Duodenal mucosa (tissue), 2 donors: ENCODE results near the gene EHD4.

ENCODE experiments used
- H3K27ac ChIP-seq: one replicate; pipeline ENCODE4 v1.7.0; 2013; ENCODE audit warnings: low read depth, low read length
- H3K27me3 ChIP-seq, 2 donors: one replicate each; pipeline ENCODE4 v1.7.0; 2013; ENCODE audit warnings: low read length in 2 of 2, control low read depth in 1 of 2; ENCODE audit not compliant: insufficient read depth in 2 of 2, control insufficient read depth in 1 of 2
- H3K36me3 ChIP-seq, 2 donors: one replicate each; pipeline ENCODE4 v1.7.0; 2013; ENCODE audit warnings: low read length in 2 of 2, control low read depth in 1 of 2; ENCODE audit not compliant: insufficient read depth in 2 of 2, control insufficient read depth in 1 of 2
- H3K4me1 ChIP-seq, 2 donors: one replicate each; pipeline ENCODE4 v1.7.0; 2013; ENCODE audit warnings: low read length in 2 of 2, control low read depth in 1 of 2; ENCODE audit not compliant: insufficient read depth in 2 of 2, control insufficient read depth in 1 of 2
- H3K4me3 ChIP-seq, 2 donors: one replicate each; pipeline ENCODE4 v1.7.0; 2013; ENCODE audit warnings: low read length in 2 of 2, low read depth in 1 of 2
- H3K9ac ChIP-seq, 2 donors: one replicate each; pipeline ENCODE4 v1.7.0; 2013; ENCODE audit warnings: low read length in 2 of 2, low read depth in 1 of 2
- H3K9me3 ChIP-seq, 2 donors: one replicate each; pipeline ENCODE4 v1.7.0; 2013; ENCODE audit warnings: low read length in 2 of 2, control low read depth in 1 of 2; ENCODE audit not compliant: control insufficient read depth in 1 of 2

Gene EHD4

GRCh38 chr15:41892621-41893421 is 79.5 kb downstream of the EHD4 start:
- H3K36me3 ChIP-seq: no peaks in the 10 kb centered on the region
- H3K27ac ChIP-seq: no peak overlapping the region
- H3K9ac ChIP-seq: no peak overlapping the region
- no peaks in the 10 kb centered on the region for H3K27me3 ChIP-seq
- no peaks in the 10 kb centered on the region for H3K9me3 ChIP-seq
- H3K4me1 ChIP-seq: peaks cover 0 to 22% of the 10 kb centered on the region in 2 donors
- no peak overlapping the region for H3K4me3 ChIP-seq

- Histone ChIP-seq H3K4me1 (peaks cover 0 to 22% of the 10 kb centered on the region in 2 donors), H3K36me3 (no peaks in the 10 kb centered on the region), H3K9ac (no peak overlapping the region), H3K9me3 (no peaks in the 10 kb centered on the region), H3K27me3 (no peaks in the 10 kb centered on the region), H3K27ac (no peak overlapping the region), H3K4me3 (no peak overlapping the region)
These were observed 80.4 kb downstream of the EHD4 start for GRCh38 chr15:41891946-41892345.

- Histone ChIP-seq H3K9me3 (no peaks in the 10 kb centered on the region), H3K36me3 (no peaks in the 10 kb centered on the region), H3K9ac (no peak overlapping the region), H3K4me1 (peaks cover 0 to 22% of the 10 kb centered on the region in 2 donors), H3K27ac (no peak overlapping the region), H3K27me3 (no peaks in the 10 kb centered on the region), H3K4me3 (no peak overlapping the region)
These were observed 81.1 kb downstream of the EHD4 start for GRCh38 chr15:41891226-41891625.

- no peaks in the 10 kb centered on the region for H3K36me3 ChIP-seq
- H3K9me3 ChIP-seq: no peaks in the 10 kb centered on the region
- H3K4me1 ChIP-seq: peaks cover 0 to 22% of the 10 kb centered on the region in 2 donors
- H3K27me3 ChIP-seq: no peaks in the 10 kb centered on the region
- no peak overlapping the region for H3K27ac ChIP-seq
- H3K4me3 ChIP-seq: no peak overlapping the region
- H3K9ac ChIP-seq: no peak overlapping the region
These were observed 82.2 kb downstream of the EHD4 start for GRCh38 chr15:41890050-41890690.

- Histone ChIP-seq H3K9me3 (no peaks in the 10 kb centered on the region), H3K27me3 (no peaks in the 10 kb centered on the region), H3K36me3 (no peaks in the 10 kb centered on the region), H3K27ac (no peak overlapping the region), H3K9ac (no peak overlapping the region), H3K4me3 (no peak overlapping the region), H3K4me1 (peaks cover 0 to 8% of the 10 kb centered on the region in 2 donors)
These were observed 83.6 kb downstream of the EHD4 start for GRCh38 chr15:41888662-41889253.

- Histone ChIP-seq H3K9ac (no peak overlapping the region), H3K27ac (no peak overlapping the region), H3K9me3 (no peaks in the 10 kb centered on the region), H3K27me3 (no peaks in the 10 kb centered on the region), H3K4me3 (no peak overlapping the region), H3K4me1 (peaks cover 0 to 2% of the 10 kb centered on the region in 2 donors), H3K36me3 (no peaks in the 10 kb centered on the region)
These were observed 84.5 kb downstream of the EHD4 start for GRCh38 chr15:41887893-41888292.

- Histone ChIP-seq H3K36me3 (no peaks in the 10 kb centered on the region), H3K9me3 (no peaks in the 10 kb centered on the region), H3K27me3 (no peaks in the 10 kb centered on the region), H3K4me3 (no peak overlapping the region), H3K9ac (no peak overlapping the region), H3K27ac (no peak overlapping the region), H3K4me1 (no peaks in the 10 kb centered on the region)
These were observed 85.2 kb downstream of the EHD4 start for GRCh38 chr15:41887161-41887560.

- H3K27me3 ChIP-seq: no peaks in the 10 kb centered on the region
- peaks cover under 1% of the 10 kb centered on the region in 2 donors for H3K4me1 ChIP-seq
- no peak overlapping the region for H3K9ac ChIP-seq
- H3K9me3 ChIP-seq: no peaks in the 10 kb centered on the region
- no peak overlapping the region for H3K27ac ChIP-seq
- no peak overlapping the region for H3K4me3 ChIP-seq
- H3K36me3 ChIP-seq: no peaks in the 10 kb centered on the region
These were observed 85.6 kb downstream of the EHD4 start for GRCh38 chr15:41886741-41887140.

- H3K9me3 ChIP-seq: no peaks in the 10 kb centered on the region
- H3K4me3 ChIP-seq: no peak overlapping the region
- no peak overlapping the region for H3K9ac ChIP-seq
- H3K36me3 ChIP-seq: no peaks in the 10 kb centered on the region
- H3K4me1 ChIP-seq: peaks cover 3 to 5% of the 10 kb centered on the region in 2 donors
- H3K27me3 ChIP-seq: peaks cover 6 to 9% of the 10 kb centered on the region in 2 donors
- no peak overlapping the region for H3K27ac ChIP-seq
These were observed 86.5 kb downstream of the EHD4 start for GRCh38 chr15:41885841-41886240.

- Histone ChIP-seq H3K4me1 (peaks cover 3 to 5% of the 10 kb centered on the region in 2 donors), H3K4me3 (no peak overlapping the region), H3K27me3 (peaks cover 7 to 12% of the 10 kb centered on the region in 2 donors), H3K9me3 (no peaks in the 10 kb centered on the region), H3K27ac (no peak overlapping the region), H3K36me3 (no peaks in the 10 kb centered on the region), H3K9ac (no peak overlapping the region)
These were observed 87.0 kb downstream of the EHD4 start for GRCh38 chr15:41885321-41885720.
